Ishikawa (cell line): ENCODE data around the gene PLCH1.

Experiments
- CEBPB ChIP-seq: IDR thresholded peaks from 2 replicates; pipeline ENCODE4 v1.6.1; 2012
- CREB1 ChIP-seq: IDR thresholded peaks from 2 replicates; pipeline ENCODE4 v1.6.1; 2012; ENCODE audit warnings: low read depth
- EGR1 ChIP-seq: IDR thresholded peaks from 2 replicates; pipeline ENCODE4 v1.6.1; 2012
- EP300 ChIP-seq: IDR thresholded peaks from 2 replicates; pipeline ENCODE4 v1.6.1; 2012; ENCODE audit warnings: borderline replicate concordance
- FOXM1 ChIP-seq: IDR thresholded peaks from 2 replicates; pipeline ENCODE4 v1.6.1; 2012; ENCODE audit warnings: low read depth, borderline replicate concordance
- MAX ChIP-seq: IDR thresholded peaks from 2 replicates; pipeline ENCODE4 v1.6.1; 2012
- NFIC ChIP-seq: IDR thresholded peaks from 2 replicates; pipeline ENCODE4 v1.6.1; 2012
- RAD21 ChIP-seq: IDR thresholded peaks from 2 replicates; pipeline ENCODE4 v1.6.1; 2012; ENCODE audit warnings: low read depth
- TAF1 ChIP-seq: IDR thresholded peaks from 2 replicates; pipeline ENCODE4 v1.6.1; 2012; ENCODE audit warnings: low read depth, mild to moderate bottlenecking
- TCF12 ChIP-seq: IDR thresholded peaks from 2 replicates; pipeline ENCODE4 v1.6.1; 2012; ENCODE audit warnings: low read depth
- TEAD4 ChIP-seq: IDR thresholded peaks from 2 replicates; pipeline ENCODE4 v1.6.1; 2012
- USF1 ChIP-seq: IDR thresholded peaks from 2 replicates; pipeline ENCODE4 v1.6.1; 2012
- YY1 ChIP-seq: IDR thresholded peaks from 2 replicates; pipeline ENCODE4 v1.6.1; 2012; ENCODE audit warnings: low read depth
- TF ChIP-seq, protein P1 (sequence below): IDR thresholded peaks from 2 replicates; pipeline ENCODE4 v1.6.1; 2012; ENCODE audit warnings: low read depth, mild to moderate bottlenecking

DNA sequence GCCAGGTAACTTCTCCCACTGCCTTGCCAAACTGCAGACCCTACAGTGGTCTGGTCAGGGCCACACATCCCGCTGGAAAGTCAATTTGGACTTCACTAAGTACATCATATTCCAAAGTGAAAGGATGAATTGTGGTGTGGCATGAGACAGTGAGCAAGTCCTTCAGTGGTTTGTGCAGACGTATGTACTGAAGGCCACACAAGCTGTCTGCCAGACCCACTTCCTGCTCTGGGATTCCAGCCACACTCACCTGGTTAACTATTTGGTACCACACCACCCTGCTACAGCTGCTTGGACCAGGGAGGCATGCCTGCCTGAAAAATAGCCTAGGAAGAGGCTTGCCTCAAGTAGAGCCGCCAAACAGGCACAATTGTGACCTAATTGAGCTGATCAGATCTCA, 357.3 kb downstream of the PLCH1 start:
- TF ChIP-seq YY1 = no peak
- TF ChIP-seq EP300 = no peak
- TF ChIP-seq, protein P1, sequence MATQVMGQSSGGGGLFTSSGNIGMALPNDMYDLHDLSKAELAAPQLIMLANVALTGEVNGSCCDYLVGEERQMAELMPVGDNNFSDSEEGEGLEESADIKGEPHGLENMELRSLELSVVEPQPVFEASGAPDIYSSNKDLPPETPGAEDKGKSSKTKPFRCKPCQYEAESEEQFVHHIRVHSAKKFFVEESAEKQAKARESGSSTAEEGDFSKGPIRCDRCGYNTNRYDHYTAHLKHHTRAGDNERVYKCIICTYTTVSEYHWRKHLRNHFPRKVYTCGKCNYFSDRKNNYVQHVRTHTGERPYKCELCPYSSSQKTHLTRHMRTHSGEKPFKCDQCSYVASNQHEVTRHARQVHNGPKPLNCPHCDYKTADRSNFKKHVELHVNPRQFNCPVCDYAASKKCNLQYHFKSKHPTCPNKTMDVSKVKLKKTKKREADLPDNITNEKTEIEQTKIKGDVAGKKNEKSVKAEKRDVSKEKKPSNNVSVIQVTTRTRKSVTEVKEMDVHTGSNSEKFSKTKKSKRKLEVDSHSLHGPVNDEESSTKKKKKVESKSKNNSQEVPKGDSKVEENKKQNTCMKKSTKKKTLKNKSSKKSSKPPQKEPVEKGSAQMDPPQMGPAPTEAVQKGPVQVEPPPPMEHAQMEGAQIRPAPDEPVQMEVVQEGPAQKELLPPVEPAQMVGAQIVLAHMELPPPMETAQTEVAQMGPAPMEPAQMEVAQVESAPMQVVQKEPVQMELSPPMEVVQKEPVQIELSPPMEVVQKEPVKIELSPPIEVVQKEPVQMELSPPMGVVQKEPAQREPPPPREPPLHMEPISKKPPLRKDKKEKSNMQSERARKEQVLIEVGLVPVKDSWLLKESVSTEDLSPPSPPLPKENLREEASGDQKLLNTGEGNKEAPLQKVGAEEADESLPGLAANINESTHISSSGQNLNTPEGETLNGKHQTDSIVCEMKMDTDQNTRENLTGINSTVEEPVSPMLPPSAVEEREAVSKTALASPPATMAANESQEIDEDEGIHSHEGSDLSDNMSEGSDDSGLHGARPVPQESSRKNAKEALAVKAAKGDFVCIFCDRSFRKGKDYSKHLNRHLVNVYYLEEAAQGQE = no peak
- TF ChIP-seq MAX = no peak
- TF ChIP-seq RAD21 = no peak
- no peak for TF ChIP-seq USF1
- no peak for TF ChIP-seq CEBPB
- no peak for TF ChIP-seq TAF1
- TF ChIP-seq EGR1 = no peak
- no peak for TF ChIP-seq FOXM1
- TF ChIP-seq TEAD4 = no peak
- no peak for TF ChIP-seq CREB1
- TF ChIP-seq NFIC = no peak
- TF ChIP-seq TCF12 = no peak
